H9 (cell line): ENCODE measurements around the gene ATP13A1. TPM values are rescaled to one million over a fixed set of nuclear protein-coding genes. Genes with fewer than 3 reads are reported as not detected.
"Not testable (repeated sequence)": the region's sequence is repeated elsewhere in the genome, so short reads cannot be mapped to it uniquely, and the experiment has no call there.

ENCODE experiments used
- DNase-seq: peaks from one replicate; pipeline ENCODE4 v3.0.0-alpha.2; 2017
- H2AFZ ChIP-seq: one replicate; pipeline ENCODE4 v1.6.1; 2013; ENCODE audit warnings: mild to moderate bottlenecking, low read length, control low read depth, moderate library complexity
- H2AK5ac ChIP-seq: 2 replicates; pipeline ENCODE4 v1.6.1; 2013; ENCODE audit warnings: low read length, control low read depth, mixed read lengths; ENCODE audit not compliant: insufficient read length
- H2BK120ac ChIP-seq: one replicate; pipeline ENCODE4 v1.6.1; 2013; ENCODE audit warnings: low read depth, mild to moderate bottlenecking, low read length, control low read depth, inconsistent platforms; ENCODE audit not compliant: poor library complexity, severe bottlenecking
- H2BK12ac ChIP-seq: 2 replicates; pipeline ENCODE4 v1.6.1; 2013; ENCODE audit warnings: low read length, control low read depth, mixed read lengths, low read depth; ENCODE audit not compliant: insufficient read length
- H2BK15ac ChIP-seq: 2 replicates; pipeline ENCODE4 v1.6.1; 2013; ENCODE audit warnings: low read depth, low read length, control low read depth
- H2BK20ac ChIP-seq: one replicate; pipeline ENCODE4 v1.6.1; 2013; ENCODE audit warnings: low read depth, mild to moderate bottlenecking, low read length, control low read depth, inconsistent platforms; ENCODE audit not compliant: poor library complexity, severe bottlenecking
- H2BK5ac ChIP-seq: 2 replicates; pipeline ENCODE4 v1.6.1; 2013; ENCODE audit warnings: low read length, control low read depth, mixed read lengths; ENCODE audit not compliant: insufficient read length
- H3K14ac ChIP-seq: 2 replicates; pipeline ENCODE4 v1.6.1; 2013; ENCODE audit warnings: low read length, control low read depth; ENCODE audit not compliant: insufficient read depth
- H3K18ac ChIP-seq: 2 replicates; pipeline ENCODE4 v1.6.1; 2013; ENCODE audit warnings: low read depth, mild to moderate bottlenecking, mixed read lengths, low read length, control low read depth; ENCODE audit not compliant: insufficient read length
- H3K23ac ChIP-seq: 2 replicates; pipeline ENCODE4 v1.6.1; 2013; ENCODE audit warnings: low read length, control low read depth, mixed read lengths, low read depth; ENCODE audit not compliant: insufficient read length
- H3K23me2 ChIP-seq: 2 replicates; pipeline ENCODE4 v1.6.1; 2013; ENCODE audit warnings: low read depth, mild to moderate bottlenecking, mixed read lengths, low read length, control low read depth; ENCODE audit not compliant: insufficient read length, poor library complexity, severe bottlenecking
- H3K27ac ChIP-seq: 2 replicates; pipeline ENCODE4 v1.5.1; 2013; ENCODE audit warnings: low read length, control low read depth, mixed read lengths, low read depth; ENCODE audit not compliant: insufficient read length
- H3K27me3 ChIP-seq: 2 replicates; pipeline ENCODE4 v1.6.1; 2013; ENCODE audit warnings: low read length, control low read depth, inconsistent platforms; ENCODE audit not compliant: insufficient read depth
- H3K4ac ChIP-seq: 2 replicates; pipeline ENCODE4 v1.6.1; 2013; ENCODE audit warnings: low read depth, mild to moderate bottlenecking, control low read depth, inconsistent platforms, low read length, moderate library complexity
- H3K4me1 ChIP-seq: 2 replicates; pipeline ENCODE4 v1.6.1; 2013; ENCODE audit warnings: low read length, control low read depth, inconsistent platforms; ENCODE audit not compliant: insufficient read depth
- H3K4me2 ChIP-seq: 2 replicates; pipeline ENCODE4 v1.6.1; 2013; ENCODE audit warnings: low read length, control low read depth, mixed read lengths; ENCODE audit not compliant: insufficient read length, insufficient read depth
- H3K56ac ChIP-seq: 2 replicates; pipeline ENCODE4 v1.6.1; 2013; ENCODE audit warnings: low read depth, mild to moderate bottlenecking, mixed read lengths, low read length, control low read depth; ENCODE audit not compliant: insufficient read length
- H3K79me1 ChIP-seq: 2 replicates; pipeline ENCODE4 v1.6.1; 2013; ENCODE audit warnings: low read depth, mild to moderate bottlenecking, moderate library complexity, low read length, control low read depth, inconsistent platforms; ENCODE audit not compliant: insufficient read depth, poor library complexity, severe bottlenecking
- H3K79me2 ChIP-seq: 2 replicates; pipeline ENCODE4 v1.6.1; 2013; ENCODE audit warnings: low read length, control low read depth, inconsistent platforms; ENCODE audit not compliant: insufficient read depth
- H3K9ac ChIP-seq: 2 replicates; pipeline ENCODE4 v1.6.1; 2013; ENCODE audit warnings: low read length, control low read depth, mixed read lengths; ENCODE audit not compliant: insufficient read length; ENCODE audit errors: extremely low read depth
- H3K9me3 ChIP-seq: one replicate; pipeline ENCODE4 v1.6.1; 2013; ENCODE audit warnings: low read depth, low read length, inconsistent platforms; ENCODE audit not compliant: control insufficient read depth
- H3T11ph ChIP-seq: one replicate; pipeline ENCODE4 v1.6.1; 2013; ENCODE audit warnings: mild to moderate bottlenecking, low read length, control low read depth, inconsistent platforms
- H4K20me1 ChIP-seq: one replicate; pipeline ENCODE4 v1.6.1; 2013; ENCODE audit not compliant: control insufficient read depth, insufficient read length, insufficient read depth
- H4K5ac ChIP-seq: 2 replicates; pipeline ENCODE4 v1.6.1; 2013; ENCODE audit warnings: low read depth, mild to moderate bottlenecking, mixed read lengths, low read length, control low read depth; ENCODE audit not compliant: insufficient read length
- H4K8ac ChIP-seq: replicated peaks from 2 replicates; pipeline ENCODE4 v1.6.1; 2013; ENCODE audit warnings: low read length, control low read depth, mixed read lengths, low read depth; ENCODE audit not compliant: insufficient read length
- H4K91ac ChIP-seq: 2 replicates; pipeline ENCODE4 v1.6.1; 2013; ENCODE audit warnings: low read depth, mild to moderate bottlenecking, moderate library complexity, mixed read lengths, low read length, control low read depth; ENCODE audit not compliant: insufficient read length
- H3K27ac Mint-ChIP-seq, 3 experiments: 2 replicates in 2 of 3; 3 replicates in 1 of 3; pipeline ENCODE4 v1.8.0; 2020 to 2021; ENCODE audit warnings: mixed read lengths in 3 of 3, mild to moderate bottlenecking in 1 of 3, moderate library complexity in 1 of 3
- H3K27me3 Mint-ChIP-seq: 2 replicates; pipeline ENCODE4 v1.8.0; 2021; ENCODE audit warnings: low read depth, mild to moderate bottlenecking, moderate library complexity, mixed read lengths
- H3K36me3 Mint-ChIP-seq, 3 experiments: 2 replicates in 2 of 3; 3 replicates in 1 of 3; pipeline ENCODE4 v1.8.0; 2020 to 2021; ENCODE audit warnings: low read depth in 3 of 3, mixed read lengths in 3 of 3; ENCODE audit not compliant: insufficient read depth in 1 of 3
- H3K4me1 Mint-ChIP-seq, 2 experiments: 2 replicates each; pipeline ENCODE4 v1.8.0; 2020; ENCODE audit warnings: mixed read lengths in 2 of 2
- H3K4me3 Mint-ChIP-seq, 2 experiments: 2 replicates in 1 of 2; 3 replicates in 1 of 2; pipeline ENCODE4 v1.8.0; 2020 to 2021; ENCODE audit warnings: mild to moderate bottlenecking in 2 of 2, mixed read lengths in 2 of 2, moderate library complexity in 1 of 2
- H3K9me3 Mint-ChIP-seq, 2 experiments: 2 replicates in 1 of 2; 3 replicates in 1 of 2; pipeline ENCODE4 v1.8.0; 2020; ENCODE audit warnings: mild to moderate bottlenecking in 2 of 2, mixed read lengths in 2 of 2, moderate library complexity in 1 of 2
- CTCF ChIP-seq: fragments of 200-600 bp; sonication (generic); conservative IDR thresholded peaks from 3 replicates; pipeline ENCODE4 v1.8.0; 2021; ENCODE audit warnings: antibody characterized with exemption, mild to moderate bottlenecking
- WGBS: extraction: QIAGEN DNeasy Blood & Tissue Kit; methylation state at CpG from one replicate; pipeline ENCODE4 v1.1.7; 2013; ENCODE audit warnings: missing lambda C conversion rate, low lambda C conversion rate, mixed read lengths; ENCODE audit not compliant: insufficient read length; ENCODE audit errors: extremely low coverage; 5-methylcytosine and 5-hydroxymethylcytosine counted together
- total RNA-seq: library from RNA; stranded (reverse); gene quantifications from 2 replicates; pipeline ENCODE4 v1.2.1, GENCODE V29; 2021

The ATP13A1 gene
- total RNA-seq, 1 experiment from 2014 or later, result 67.8 TPM

DNA sequence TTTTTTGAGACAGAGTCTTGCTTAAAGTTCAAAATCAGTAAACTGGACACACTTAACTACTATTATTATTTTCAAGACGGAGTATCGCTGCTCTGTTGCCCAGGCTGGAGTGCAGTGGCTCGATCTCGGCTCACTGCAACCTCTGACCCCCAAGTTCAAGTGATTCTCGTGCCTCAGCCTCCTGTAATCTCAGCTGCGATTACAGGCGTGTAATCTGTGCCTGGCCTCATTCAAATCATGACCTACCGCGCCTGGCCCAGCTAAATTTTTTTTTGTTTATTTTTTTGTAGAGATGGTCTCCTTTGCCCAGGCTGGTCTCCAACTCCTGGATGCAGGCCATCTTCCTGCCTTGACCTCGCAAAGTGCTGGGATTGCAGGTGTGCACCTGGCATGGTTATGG is 28.2 kb upstream of the ATP13A1 start:
- Histone ChIP-seq H2AFZ (no peak overlapping the region), H3T11ph (no peak overlapping the region), H4K5ac (no peak overlapping the region), H3K4ac (no peak overlapping the region), H3K9ac (no peak overlapping the region), H2BK120ac (no peak overlapping the region), H4K8ac (no peak overlapping the region), H4K20me1 (no peaks in the 10 kb centered on the region), H3K4me2 (no peak overlapping the region), H3K79me2 (no peaks in the 10 kb centered on the region), H2AK5ac (no peak overlapping the region), H3K79me1 (no peaks in the 10 kb centered on the region), H3K27ac (no peak overlapping the region), H2BK12ac (no peak overlapping the region), H3K4me1 (no peaks in the 10 kb centered on the region), H3K27me3 (no peaks in the 10 kb centered on the region), H4K91ac (no peak overlapping the region), H2BK20ac (no peak overlapping the region), H3K18ac (no peak overlapping the region), H3K23ac (no peak overlapping the region), H3K23me2 (no peaks in the 10 kb centered on the region), H2BK15ac (no peak overlapping the region), H3K56ac (no peak overlapping the region), H2BK5ac (no peak overlapping the region), H3K14ac (no peak overlapping the region), H3K9me3 (no peaks in the 10 kb centered on the region)
- no CpG with 5 or more reads among the region's 10 CpGs for WGBS
- Mint-ChIP-seq H3K27me3 (no peaks in the 10 kb centered on the region), H3K9me3 (peaks cover 0 to 2% of the 10 kb centered on the region in 2 experiments; a peak in 1 of 5 replicates), H3K27ac (no peak overlapping the region), H3K36me3 (peaks cover 0 to 5% (median 0%) of the 10 kb centered on the region in 3 experiments; a peak in 2 of 7 replicates), H3K4me1 (no peaks in the 10 kb centered on the region), H3K4me3 (no peak overlapping the region)
- no peak for TF ChIP-seq CTCF
- no peak for DNase-seq

DNA sequence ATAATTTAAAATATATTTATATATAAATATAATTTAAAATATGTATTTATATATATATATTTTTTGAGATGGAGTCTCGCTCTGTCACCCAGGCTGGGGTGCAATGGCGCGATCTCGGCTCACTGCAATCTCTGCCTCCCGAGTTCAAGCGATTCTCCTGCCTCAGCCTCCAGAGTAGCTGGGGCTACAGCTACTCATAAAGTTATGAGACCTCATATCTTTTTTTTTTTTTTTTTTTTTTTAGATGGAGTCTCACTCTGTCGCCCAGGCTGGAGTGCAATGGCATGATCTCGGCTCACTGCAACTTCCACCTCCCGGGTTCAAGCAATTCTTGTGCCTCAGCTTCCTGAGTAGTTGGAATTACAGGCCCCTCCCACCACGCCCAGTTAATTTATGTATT is 25.5 kb upstream of the ATP13A1 start:
- not testable (repeated sequence) for H2BK5ac ChIP-seq, H3K23me2 ChIP-seq, H4K5ac ChIP-seq, H3K4me2 ChIP-seq, H3K79me1 ChIP-seq, H2BK15ac ChIP-seq, H3K79me2 ChIP-seq, H3T11ph ChIP-seq, H3K27me3 Mint-ChIP-seq, H3K4me3 Mint-ChIP-seq, H3K27ac ChIP-seq, H3K23ac ChIP-seq, H2BK120ac ChIP-seq, H4K8ac ChIP-seq, H3K27me3 ChIP-seq, H2BK20ac ChIP-seq, H3K9me3 ChIP-seq, H3K4ac ChIP-seq, H3K14ac ChIP-seq, H3K56ac ChIP-seq, H4K20me1 ChIP-seq, H3K18ac ChIP-seq, H3K4me1 ChIP-seq, DNase-seq, H3K4me1 Mint-ChIP-seq, H2BK12ac ChIP-seq, H3K9ac ChIP-seq, H3K9me3 Mint-ChIP-seq, H2AFZ ChIP-seq, H3K27ac Mint-ChIP-seq, H4K91ac ChIP-seq, H2AK5ac ChIP-seq
- H3K36me3 Mint-ChIP-seq, result peaks cover 2 to 12% (median 6%) of the 10 kb centered on the region in 3 experiments; a peak in 5 of 7 replicates
- WGBS, result no CpG with 5 or more reads among the region's 10 CpGs
